Frontal cortex (tissue), 4 donors: ENCODE results near the gene LRRN4. TPM values are rescaled to one million over a fixed set of nuclear protein-coding genes. Genes with fewer than 3 reads are reported as not detected.

ENCODE experiments used
- DNase-seq, 2 donors: peaks; one replicate each; pipeline ENCODE4 v3.0.0; 2012; ENCODE audit warnings: low spot score in 2 of 2
- FAIRE-seq: peaks from 2 replicates; lab custom pipeline; 2012; peaks lifted over from hg19 to GRCh38; lab: Jason Lieb, UNC
- total RNA-seq: library from RNA; depleted of rRNA; stranded (reverse); fragments of >200 nt; gene quantifications from one replicate; pipeline ENCODE4 v1.2.3, GENCODE V29; 2014
- donor health status: control.
- donor health status: control.
- donor health status: control.

LRRN4 gene
- total RNA-seq: 0.41 TPM

- DNase-seq (no peak), FAIRE-seq (no peak)
These were observed at the start of gene LRRN4 for GRCh38 chr20:6053776-6054688. TSS of gene LRRN4 (minus strand) at chr20:6054060. CDS start at chr20:6052799, 1,261 bp downstream.

DNA sequence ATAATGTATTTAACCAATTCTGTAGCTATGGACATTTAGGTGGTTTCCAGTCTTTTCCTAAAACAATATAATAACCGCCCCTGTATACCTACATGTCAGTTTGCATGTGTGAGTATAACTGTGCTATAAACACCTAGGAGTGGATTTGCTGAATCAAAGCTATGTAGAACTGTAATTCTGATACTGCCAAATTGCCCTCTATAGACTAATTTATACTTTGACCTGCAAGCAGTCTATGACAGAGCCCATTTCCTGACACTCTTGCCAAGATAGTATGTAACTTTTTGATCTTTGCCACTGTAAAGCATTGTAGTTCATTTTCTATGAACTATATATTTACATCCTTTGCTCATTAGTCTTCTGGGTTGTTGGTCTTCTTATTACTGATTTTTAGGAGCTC is 49.4 kb upstream of the LRRN4 start:
- no peak for DNase-seq
- no peak for FAIRE-seq

DNA sequence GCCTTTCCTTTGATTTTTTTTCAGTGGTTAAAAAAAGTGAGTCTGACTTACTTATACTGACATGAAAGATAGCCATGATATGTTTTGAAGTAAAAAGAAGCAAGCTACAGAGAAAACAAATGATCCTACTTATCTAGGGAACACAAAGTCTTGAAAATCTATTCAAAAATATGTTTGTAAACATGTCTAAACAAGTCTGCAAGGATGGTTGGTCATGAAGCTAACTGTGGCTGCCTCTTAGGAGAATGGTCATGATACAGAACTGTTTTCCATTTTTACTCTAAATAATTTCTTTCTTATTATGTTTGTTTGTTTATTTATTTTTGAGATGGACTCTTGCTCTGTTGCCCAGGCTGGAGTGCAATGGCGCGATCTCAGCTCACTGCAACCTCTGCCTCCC is 47.5 kb upstream of the LRRN4 start:
- no peak for FAIRE-seq
- DNase-seq: no peak

DNA sequence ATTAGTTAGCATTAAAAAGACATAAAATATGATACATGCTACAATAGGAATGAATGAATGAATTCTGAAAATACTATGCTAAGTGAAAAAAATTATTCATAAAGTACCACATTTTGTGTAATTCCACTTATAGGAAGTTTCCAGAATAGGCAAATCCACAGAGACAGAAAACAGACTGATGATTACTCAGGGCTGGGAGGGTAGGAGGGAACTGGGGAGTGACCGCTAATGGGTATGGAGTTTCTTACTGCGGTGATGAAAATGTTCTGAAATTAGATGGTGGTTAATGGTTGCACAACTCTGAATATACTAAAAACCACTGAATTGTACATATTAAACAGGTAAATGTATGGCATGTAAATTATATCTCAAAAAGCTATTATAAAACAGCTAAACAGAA is 46.4 kb upstream of the LRRN4 start:
- no peak for DNase-seq
- FAIRE-seq: no peak

- no peak for DNase-seq
- FAIRE-seq: no peak
These were observed 46.0 kb upstream of the LRRN4 start for GRCh38 chr20:6099819-6100218.

DNA sequence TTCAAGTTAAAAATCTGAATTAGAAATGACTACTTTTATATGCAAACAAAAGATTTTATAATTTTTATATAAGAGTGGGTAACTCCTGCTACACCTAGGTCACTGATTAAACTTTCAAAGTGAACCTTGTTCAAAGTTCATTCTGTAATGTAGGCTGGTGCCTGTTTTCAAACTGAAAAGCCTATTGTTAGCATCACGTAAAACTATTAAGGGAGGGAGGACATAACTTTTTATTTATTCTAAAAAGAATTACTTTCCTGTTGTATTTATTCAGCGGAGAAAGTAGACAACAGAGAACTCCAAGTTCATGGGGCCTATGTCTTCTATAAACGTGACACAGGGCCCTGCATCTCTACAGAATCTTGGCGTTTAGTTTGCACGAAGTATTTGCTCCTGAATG is 41.5 kb upstream of the LRRN4 start:
- no peak for DNase-seq
- no peak for FAIRE-seq

DNA sequence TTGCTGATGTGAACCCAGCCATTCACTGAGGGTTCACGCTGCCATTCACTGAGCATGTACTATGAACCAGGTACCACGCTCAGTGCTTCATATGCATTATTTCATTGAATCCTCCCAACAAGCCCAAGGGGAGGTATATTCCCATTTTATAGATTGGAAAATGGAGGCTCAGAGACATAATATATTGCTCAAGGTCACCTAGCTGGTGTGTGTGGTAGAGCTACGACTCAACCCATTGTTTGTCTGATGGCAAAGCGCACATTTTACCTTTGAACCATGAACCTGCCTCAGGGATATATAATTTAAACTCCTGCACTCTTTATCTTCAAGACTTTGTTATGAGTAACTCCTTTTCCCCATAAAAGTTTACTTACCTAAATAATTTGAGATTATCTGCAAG is 40.7 kb upstream of the LRRN4 start:
- DNase-seq (no peak), FAIRE-seq (no peak)

GRCh38 chr20:6094063-6094462 is 40.2 kb upstream of the LRRN4 start:
- no peak for DNase-seq
- no peak for FAIRE-seq

GRCh38 chr20:6091661-6092060 is 37.8 kb upstream of the LRRN4 start:
- no peak for FAIRE-seq
- DNase-seq: no peak

- DNase-seq (no peak), FAIRE-seq (no peak)
These were observed 33.0 kb upstream of the LRRN4 start for GRCh38 chr20:6086868-6087267.

DNA sequence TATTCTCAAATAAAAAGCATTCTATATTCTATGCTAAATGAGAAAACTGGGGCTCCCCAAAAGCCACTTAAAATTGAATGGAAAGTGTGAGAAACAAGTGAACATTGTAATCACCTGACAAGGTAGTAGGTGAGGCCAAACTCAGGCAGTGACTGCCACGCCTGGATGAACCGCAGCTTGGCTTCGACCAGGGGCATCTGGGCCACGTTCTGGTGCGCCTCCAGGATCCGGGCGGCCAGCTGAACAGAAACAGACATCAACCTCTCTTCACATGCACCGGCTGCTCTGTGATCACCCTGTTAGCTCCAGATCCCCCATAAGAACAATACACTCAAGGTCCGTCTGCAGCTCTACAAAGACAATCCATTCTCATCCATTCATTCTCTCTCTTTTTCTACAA is 30.1 kb upstream of the LRRN4 start:
- no peak for FAIRE-seq
- DNase-seq: no peak

DNA sequence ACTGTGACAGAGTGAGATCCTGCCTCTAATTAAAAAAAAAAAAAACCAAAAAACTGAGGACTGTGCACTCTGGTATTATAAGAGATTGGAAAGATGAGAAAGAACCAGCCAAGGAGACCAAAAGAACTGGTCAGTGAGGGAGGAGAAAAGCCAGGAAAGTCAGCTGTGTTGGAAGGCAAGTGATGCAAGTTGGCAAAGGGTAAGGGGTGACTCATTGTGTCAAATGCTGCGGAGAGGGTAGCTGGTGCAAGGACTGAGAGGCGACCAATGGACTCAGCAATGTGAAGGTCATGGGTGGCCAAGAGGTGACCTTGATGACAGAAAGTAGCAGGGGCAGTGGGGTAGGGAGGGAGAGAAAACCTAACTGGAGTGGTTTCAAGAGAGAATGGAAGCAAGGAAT is 27.4 kb upstream of the LRRN4 start:
- FAIRE-seq (no peak), DNase-seq (no peak)

DNA sequence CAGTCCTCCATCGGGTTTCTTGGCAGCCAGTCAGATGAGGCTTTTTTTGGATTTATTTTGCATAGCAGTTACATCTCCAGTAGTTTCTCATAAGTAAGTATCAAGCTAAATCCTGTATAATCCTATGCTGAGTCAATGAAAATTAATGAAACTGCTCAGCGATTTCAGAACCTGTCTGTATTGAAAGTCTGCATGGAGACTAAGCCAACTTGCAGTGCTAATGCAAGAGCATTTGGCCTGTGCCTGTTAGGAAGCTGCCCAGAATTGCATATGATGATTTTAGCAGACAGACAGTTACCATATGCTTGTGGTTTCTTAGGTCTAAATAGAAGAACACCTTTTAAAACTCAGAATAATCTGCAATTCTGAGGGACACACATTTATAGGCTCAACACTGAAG is 25.2 kb upstream of the LRRN4 start:
- no peak for DNase-seq
- FAIRE-seq: no peak

DNA sequence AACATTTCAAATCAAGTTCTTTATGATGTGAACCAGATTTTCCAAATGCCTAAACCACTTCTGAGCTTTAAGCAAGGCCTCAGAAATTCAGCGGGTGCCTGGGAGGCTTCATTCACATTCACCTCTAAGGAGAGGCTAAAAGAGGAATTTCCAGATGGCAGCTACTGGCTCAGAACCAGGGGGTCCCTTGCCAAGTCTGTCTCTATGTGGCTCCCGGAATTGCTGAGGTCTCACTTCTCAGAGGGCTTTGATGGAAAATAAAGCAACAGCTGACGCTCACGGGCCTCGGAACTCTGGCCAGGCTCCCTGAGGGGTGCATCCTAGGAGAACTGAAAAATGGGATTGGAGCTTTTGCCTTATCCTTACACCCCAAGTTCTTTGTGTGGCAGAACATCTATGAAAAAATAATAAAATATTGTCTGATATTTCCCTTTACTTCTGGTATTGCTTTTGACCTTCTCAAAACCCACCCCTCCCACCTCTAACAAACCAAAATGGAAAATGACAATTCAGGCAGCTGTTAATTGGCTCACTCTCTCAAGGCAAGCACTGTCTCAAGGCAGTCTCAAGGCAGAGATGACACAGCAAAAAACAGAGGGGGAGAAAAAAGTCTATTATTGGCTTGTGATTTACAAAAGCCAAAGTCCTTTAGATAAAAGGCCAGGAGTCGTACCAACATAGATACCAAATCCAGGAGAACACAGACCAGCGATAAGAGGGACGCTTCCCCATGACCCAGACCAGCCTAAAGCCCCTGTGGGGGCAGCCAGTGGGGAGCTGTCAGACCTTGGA is 21.8 kb upstream of the LRRN4 start:
- DNase-seq (no peak), FAIRE-seq (no peak)

DNA sequence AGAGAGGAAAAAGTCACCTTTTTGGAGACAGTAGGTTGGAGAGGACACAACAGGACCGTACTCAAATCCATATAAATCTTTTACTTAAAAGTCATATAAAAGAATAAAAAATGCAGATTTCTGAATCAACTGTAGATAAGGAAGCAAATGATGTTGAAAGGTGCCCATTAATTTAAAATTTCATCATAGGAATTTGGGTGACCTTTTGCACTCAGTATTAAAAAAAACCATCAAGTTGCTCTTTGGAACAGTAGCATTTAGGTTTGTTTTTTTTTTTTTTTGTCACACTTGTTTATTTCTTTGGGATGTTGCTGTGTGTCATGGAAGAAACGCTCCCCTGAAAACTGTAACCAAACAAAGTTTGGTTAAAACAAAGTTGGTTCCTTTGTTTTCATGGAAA is 20.9 kb upstream of the LRRN4 start:
- FAIRE-seq: no peak
- DNase-seq: no peak

DNA sequence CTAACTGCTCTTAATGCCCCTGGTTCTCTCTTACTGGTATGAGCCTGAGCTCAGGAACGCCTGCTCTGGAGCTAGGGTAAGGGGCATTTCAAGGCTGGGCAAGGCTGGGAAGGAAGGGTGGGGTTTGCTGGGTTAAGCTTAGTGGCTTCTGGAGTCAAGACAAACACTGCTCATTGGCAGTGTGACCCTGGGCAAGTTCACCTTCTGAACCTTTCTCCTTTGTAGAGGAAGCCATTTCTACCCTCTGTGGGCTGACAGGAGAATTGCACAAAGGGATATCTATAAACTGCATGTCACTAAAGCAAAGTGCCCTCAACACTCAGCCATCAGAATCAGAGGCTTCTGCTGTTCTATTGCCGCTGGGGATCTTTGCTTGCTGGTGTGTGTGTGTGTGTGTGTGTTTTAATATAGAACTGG is 20.3 kb upstream of the LRRN4 start:
- DNase-seq: no peak
- FAIRE-seq: no peak

GRCh38 chr20:6070829-6071695 is 17.2 kb upstream of the LRRN4 start:
- DNase-seq: no peak
- no peak for FAIRE-seq

DNA sequence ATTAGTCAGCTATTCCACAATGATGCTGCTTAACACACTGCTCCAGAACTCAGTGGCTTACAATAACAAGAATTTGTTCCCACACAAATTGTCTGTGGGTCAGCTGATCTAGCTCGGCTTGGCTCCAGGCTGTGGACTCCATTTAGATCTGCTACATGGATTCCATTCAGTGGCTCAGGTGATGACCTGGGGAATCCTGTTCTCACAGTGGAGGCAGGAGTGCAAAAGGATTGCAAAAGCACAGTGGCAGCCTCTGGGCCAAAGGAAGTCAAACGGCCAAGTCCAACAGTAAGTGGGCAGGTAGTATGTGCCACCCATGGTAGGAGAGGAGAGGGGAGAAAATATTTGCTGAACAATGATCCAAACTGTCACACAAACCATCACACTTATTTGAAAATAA is 15.8 kb upstream of the LRRN4 start:
- DNase-seq: no peak
- no peak for FAIRE-seq

DNA sequence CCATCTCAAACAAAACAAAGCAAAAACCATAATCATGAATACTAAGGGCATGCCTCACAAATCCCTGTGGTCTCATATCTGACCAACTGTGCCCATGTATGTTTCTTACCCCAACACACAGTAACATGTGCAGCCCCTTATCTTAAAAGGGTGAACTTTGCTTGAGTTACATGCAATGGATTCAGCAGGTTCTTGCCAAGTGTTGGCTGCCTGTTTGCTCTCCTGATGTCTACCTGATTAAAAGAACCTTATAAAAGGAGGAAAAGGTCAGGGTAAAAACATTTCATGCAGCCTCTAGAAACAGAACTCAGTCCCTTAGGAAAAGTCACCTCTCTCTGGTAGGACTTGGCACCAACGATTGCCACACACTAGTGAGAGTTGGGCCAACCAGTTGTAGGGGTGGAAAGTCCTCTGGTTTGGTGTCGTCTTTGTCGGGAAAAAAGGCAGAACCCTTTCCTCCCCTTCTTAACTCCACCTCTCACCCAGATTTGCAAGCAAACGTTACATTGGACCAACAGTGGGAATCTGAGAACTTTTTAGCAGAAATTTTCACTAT is 14.0 kb upstream of the LRRN4 start:
- no peak for FAIRE-seq
- DNase-seq: no peak

DNA sequence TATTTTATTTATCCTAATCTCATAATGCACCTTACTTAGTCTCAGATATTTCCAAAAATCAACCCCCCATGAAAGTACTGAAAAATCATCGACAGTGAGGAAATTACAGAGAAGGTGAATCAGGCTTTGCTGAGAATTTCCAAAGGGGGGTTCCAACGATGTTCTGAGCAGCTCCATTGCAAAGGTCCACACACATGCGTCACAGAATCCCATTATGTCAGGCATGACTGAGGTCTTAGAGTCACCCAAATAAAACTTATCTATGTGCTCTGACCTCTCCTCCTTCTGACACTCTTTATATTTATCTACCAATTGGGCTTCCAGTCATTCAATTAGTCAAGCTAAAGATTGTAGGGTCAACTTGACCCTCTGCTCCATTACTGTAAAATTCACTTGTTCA is 12.7 kb upstream of the LRRN4 start:
- FAIRE-seq (no peak), DNase-seq (no peak)
